Astrocyte of the spinal cord (primary cell): ENCODE data around the gene MAGI1.

Experiments
- DNase-seq: peaks from one replicate; pipeline ENCODE4 v3.0.0; 2011; ENCODE audit warnings: low read depth, low spot score
- H3K4me3 ChIP-seq: 2 replicates; pipeline ENCODE4 v1.5.1; 2011; ENCODE audit warnings: low read depth, mild to moderate bottlenecking, low read length, moderate library complexity
- CTCF ChIP-seq: IDR thresholded peaks from 2 replicates; pipeline ENCODE4 v1.5.1; 2012; ENCODE audit warnings: low read depth, mild to moderate bottlenecking, low read length, inconsistent platforms
- in situ Hi-C: cut with HindIII; loops from 2 replicates; pipeline ENCODE4 v1.10.0; 2017; ENCODE audit warnings: low sequenced_read_pairs

MAGI1 gene

GRCh38 chr3:65314269-65314668 is 724.4 kb downstream of the MAGI1 start:
- in situ Hi-C loops = no loop called here
- no peak for TF ChIP-seq CTCF
- H3K4me3 ChIP-seq = no peak overlapping the region
- no peak for DNase-seq

DNA sequence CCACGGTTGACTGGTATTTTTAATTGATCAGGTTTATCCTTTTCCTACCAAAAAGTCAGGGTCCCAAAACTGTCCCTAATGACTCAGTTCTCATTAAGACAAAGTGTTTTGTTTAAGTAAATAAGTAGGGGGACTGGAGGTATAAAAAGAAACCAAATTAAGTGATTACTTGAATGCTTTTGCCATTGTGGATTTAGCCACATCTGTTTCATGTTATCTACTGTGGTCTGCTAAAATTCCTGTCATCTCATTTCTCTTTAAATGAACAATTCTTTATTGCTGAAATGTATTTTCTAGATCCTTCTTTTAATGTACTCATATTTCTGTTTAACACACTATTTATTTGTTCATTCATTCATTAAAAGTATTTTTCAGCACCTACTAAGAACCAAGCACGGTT is 725.1 kb downstream of the MAGI1 start:
- in situ Hi-C loops = no loop called here
- H3K4me3 ChIP-seq = no peak overlapping the region
- no peak for DNase-seq
- no peak for TF ChIP-seq CTCF

GRCh38 chr3:65305836-65306235 is 732.9 kb downstream of the MAGI1 start:
- H3K4me3 ChIP-seq = no peak overlapping the region
- no peak for DNase-seq
- no peak for TF ChIP-seq CTCF
- in situ Hi-C loops = no loop called here
